Tibial artery (tissue), 4 donors: ENCODE results near the gene SNRNP48.

Experiments
- DNase-seq, 2 donors: peaks; one replicate each; pipeline ENCODE4 v3.0.0-alpha.2; 2019
- H3K27ac ChIP-seq, 2 donors: fragments of 200-600 bp; sonication (generic) in 1 of 2; 1 replicate in 1 of 2; 2 replicates in 1 of 2; pipeline ENCODE4 v1.5.1; 2018 to 2019; ENCODE audit warnings: mild to moderate bottlenecking in 1 of 2
- H3K27me3 ChIP-seq, 2 donors: fragments of 200-600 bp; sonication (generic) in 1 of 2; one replicate each; pipeline versions ENCODE4 v1.5.1 to v1.6.0; 2016 to 2019
- H3K36me3 ChIP-seq, 3 donors: fragments of 200-600 bp; sonication (generic) in 2 of 3; one replicate each; pipeline ENCODE4 v1.5.1; 2016 to 2019; ENCODE audit warnings: mild to moderate bottlenecking in 2 of 3
- H3K4me1 ChIP-seq, 4 donors: fragments of 200-600 bp; sonication (generic) in 2 of 4; 1 replicate in 3 of 4; 2 replicates in 1 of 4; pipeline ENCODE4 v1.5.1; 2016 to 2019
- H3K4me3 ChIP-seq, 2 donors: fragments of 200-600 bp; sonication (generic) in 1 of 2; 1 replicate in 1 of 2; 2 replicates in 1 of 2; pipeline ENCODE4 v1.5.1; 2018 to 2019; ENCODE audit warnings: mild to moderate bottlenecking in 2 of 2
- H3K9me3 ChIP-seq, 3 donors: fragments of 200-600 bp; sonication (generic) in 1 of 3; one replicate each; pipeline ENCODE4 v1.5.1; 2016 to 2019
- intact Hi-C: fragments of 100-400 bp; cut with DNase I; formaldehyde crosslinking; loops from one replicate; pipeline ENCODE4 v1.15.0; 2023; ENCODE audit warnings: low total_unique reads
- TF ChIP-seq, protein P1 (sequence below), 2 experiments: fragments of 200-600 bp in 1 of 2; fragments of 450-650 bp in 1 of 2; IDR thresholded peaks; one replicate each; pipeline ENCODE4 v1.5.1; 2017 to 2019; ENCODE audit warnings: antibody characterized with exemption in 2 of 2, mild to moderate bottlenecking in 1 of 2, moderate library complexity in 1 of 2

The SNRNP48 gene

DNA sequence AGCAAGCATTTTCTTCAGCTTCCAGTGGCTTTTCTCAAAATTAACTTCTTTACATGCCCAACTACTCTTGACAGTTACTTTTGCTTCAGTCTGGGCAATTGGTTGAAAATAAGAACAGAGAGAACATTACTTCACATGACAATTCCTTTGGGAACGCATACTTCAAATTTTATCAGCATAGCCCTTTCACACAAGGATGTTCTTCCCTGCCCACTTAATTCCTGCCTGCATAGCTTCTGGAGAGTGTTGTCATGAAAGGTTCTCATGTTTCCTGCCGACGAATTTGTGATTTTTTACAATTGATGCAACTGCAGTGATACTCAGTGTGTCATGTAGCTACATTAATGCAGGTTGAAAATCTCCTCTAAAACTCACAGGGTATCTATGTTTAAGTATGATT, 22.0 kb upstream of the SNRNP48 start:
- Histone ChIP-seq H3K4me3 (no peak overlapping the region), H3K27ac (no peak overlapping the region), H3K36me3 (peaks cover 0 to 72% (median 0%) of the 10 kb centered on the region in 3 donors), H3K9me3 (no peaks in the 10 kb centered on the region), H3K27me3 (peaks cover 0 to 9% of the 10 kb centered on the region in 2 donors), H3K4me1 (no peaks in the 10 kb centered on the region)
- DNase-seq: no peak
- intact Hi-C loops: no loop called here
- TF ChIP-seq, protein P1, sequence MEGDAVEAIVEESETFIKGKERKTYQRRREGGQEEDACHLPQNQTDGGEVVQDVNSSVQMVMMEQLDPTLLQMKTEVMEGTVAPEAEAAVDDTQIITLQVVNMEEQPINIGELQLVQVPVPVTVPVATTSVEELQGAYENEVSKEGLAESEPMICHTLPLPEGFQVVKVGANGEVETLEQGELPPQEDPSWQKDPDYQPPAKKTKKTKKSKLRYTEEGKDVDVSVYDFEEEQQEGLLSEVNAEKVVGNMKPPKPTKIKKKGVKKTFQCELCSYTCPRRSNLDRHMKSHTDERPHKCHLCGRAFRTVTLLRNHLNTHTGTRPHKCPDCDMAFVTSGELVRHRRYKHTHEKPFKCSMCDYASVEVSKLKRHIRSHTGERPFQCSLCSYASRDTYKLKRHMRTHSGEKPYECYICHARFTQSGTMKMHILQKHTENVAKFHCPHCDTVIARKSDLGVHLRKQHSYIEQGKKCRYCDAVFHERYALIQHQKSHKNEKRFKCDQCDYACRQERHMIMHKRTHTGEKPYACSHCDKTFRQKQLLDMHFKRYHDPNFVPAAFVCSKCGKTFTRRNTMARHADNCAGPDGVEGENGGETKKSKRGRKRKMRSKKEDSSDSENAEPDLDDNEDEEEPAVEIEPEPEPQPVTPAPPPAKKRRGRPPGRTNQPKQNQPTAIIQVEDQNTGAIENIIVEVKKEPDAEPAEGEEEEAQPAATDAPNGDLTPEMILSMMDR (IDR thresholded peaks at IDR 0.05): no peak

DNA sequence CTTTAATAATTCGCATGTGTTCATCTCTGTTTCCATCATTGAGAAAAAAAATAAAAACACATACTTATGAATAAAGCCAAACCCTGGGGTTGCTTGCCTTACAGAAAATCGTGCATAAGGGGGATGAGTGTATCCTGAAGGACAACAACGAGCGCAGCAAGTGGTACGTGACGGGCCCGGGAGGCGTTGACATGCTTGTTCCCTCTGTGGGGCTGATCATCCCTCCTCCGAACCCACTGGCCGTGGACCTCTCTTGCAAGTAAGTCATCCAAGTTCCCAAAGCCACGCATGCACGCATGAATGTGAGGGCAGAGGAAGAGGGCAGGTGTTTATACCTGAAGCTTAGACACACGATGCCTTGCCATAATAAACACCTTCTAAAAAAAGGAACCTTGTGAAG, 20.9 kb upstream of the SNRNP48 start:
- peaks cover 0 to 72% (median 0%) of the 10 kb centered on the region in 3 donors for H3K36me3 ChIP-seq
- intact Hi-C loops: no loop called here

DNA sequence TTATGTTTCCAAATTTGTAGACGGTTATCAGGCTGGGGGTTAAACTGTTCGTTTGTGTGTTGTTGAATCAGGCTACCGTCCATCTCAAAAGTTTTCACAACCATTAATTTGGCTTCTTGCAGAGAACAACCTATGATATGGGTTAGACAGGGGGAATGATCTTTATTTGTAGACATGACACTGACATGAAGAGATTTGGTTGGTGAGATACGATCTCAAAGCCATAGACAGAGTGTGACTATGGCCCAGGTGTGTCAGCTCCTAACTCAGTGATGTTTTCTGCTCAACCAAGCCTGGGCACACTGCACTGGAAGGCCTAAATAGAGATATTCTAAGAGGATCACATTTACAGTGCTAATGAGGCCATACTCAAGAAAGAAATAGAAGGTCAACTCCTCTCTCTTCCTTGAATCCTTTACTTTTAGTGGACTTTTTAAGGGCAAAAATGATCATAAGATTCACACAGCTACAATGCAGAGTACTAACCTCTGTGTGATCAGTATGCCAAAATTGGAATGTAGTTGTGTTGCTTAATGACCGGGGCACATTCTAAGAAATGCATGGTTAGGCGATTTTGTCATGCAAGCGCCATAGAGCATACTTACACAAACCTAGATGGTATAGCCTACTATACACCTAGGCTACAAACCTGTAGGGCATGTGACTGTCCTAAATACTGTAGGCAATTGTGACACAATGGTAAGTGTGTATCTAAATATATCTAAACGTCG, 17.6 kb upstream of the SNRNP48 start:
- no peak for DNase-seq
- Histone ChIP-seq H3K9me3 (no peaks in the 10 kb centered on the region), H3K27ac (no peak overlapping the region), H3K4me3 (no peak overlapping the region), H3K27me3 (peaks cover 0 to 7% of the 10 kb centered on the region in 2 donors), H3K36me3 (peaks cover 0 to 61% (median 0%) of the 10 kb centered on the region in 3 donors), H3K4me1 (no peaks in the 10 kb centered on the region)
- intact Hi-C loops: loop anchor here (10.0 kb wide), 1 partner anchor 632 kb away; no protein-coding TSS in a partner anchor
- TF ChIP-seq, protein P1 (IDR thresholded peaks at IDR 0.05): no peak

More for the DNA sequence above, 20.9 kb upstream of the SNRNP48 start:
- Histone ChIP-seq H3K27ac (no peak overlapping the region), H3K4me1 (no peaks in the 10 kb centered on the region), H3K9me3 (no peaks in the 10 kb centered on the region), H3K4me3 (no peak overlapping the region), H3K27me3 (peaks cover 0 to 9% of the 10 kb centered on the region in 2 donors)
- DNase-seq: no peak
- TF ChIP-seq, protein P1 (IDR thresholded peaks at IDR 0.05): no peak

DNA sequence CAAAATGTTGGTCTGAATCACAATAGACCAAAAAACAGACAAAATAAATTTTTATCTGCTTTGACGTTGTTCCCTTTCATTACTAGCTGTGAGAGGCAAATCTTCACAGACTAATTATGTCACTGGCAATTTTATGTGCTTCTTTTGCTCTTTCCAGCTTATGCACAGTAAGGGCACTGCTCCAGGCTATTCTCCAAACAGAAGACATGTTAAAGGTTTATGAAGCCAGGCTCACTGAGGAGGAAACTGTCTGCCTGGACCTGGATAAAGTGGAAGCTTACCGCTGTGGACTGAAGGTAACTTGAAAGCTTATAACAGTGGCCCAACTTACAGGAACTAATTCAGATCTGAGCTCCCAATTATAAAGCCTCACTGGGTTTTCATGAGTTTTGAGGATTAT, 15.5 kb upstream of the SNRNP48 start:
- DNase-seq: no peak

DNA sequence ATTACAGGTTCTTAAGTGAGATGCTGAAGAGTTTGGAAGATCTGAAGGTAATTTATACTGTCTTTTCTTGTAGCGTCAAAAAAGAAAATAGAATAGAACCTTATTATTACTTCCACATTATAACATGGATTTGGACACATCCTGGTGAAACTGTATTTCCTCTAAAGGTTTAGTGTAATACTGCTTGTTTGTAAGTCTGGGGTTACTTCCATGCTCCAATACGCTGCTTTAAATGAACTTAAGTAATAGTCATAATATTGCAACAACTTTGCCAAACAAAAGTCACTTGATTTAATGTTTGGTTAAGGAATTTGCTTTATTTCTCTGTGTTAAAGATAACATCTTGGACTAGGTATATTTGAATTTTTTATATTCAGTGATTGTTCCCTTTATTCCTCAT, 11.5 kb upstream of the SNRNP48 start:
- intact Hi-C loops: loop anchor here (10.0 kb wide), 1 partner anchor 626 kb away; no protein-coding TSS in a partner anchor
- Histone ChIP-seq H3K9me3 (no peaks in the 10 kb centered on the region), H3K4me3 (no peak overlapping the region), H3K27me3 (peaks cover 0 to 4% of the 10 kb centered on the region in 2 donors), H3K27ac (no peak overlapping the region), H3K36me3 (peaks cover 0 to 41% (median 0%) of the 10 kb centered on the region in 3 donors), H3K4me1 (no peaks in the 10 kb centered on the region)
- TF ChIP-seq, protein P1 (IDR thresholded peaks at IDR 0.05): no peak
- DNase-seq: no peak

More for the DNA sequence above, 15.5 kb upstream of the SNRNP48 start:
- H3K4me3 ChIP-seq: no peak overlapping the region
- H3K4me1 ChIP-seq: no peaks in the 10 kb centered on the region
- intact Hi-C loops: loop anchor here (10.0 kb wide), 1 partner anchor 630 kb away; no protein-coding TSS in a partner anchor
- H3K27ac ChIP-seq: no peak overlapping the region
- peaks cover 0 to 52% (median 0%) of the 10 kb centered on the region in 3 donors for H3K36me3 ChIP-seq
- H3K9me3 ChIP-seq: no peaks in the 10 kb centered on the region
- H3K27me3 ChIP-seq: peaks cover 0 to 7% of the 10 kb centered on the region in 2 donors
- TF ChIP-seq, protein P1 (IDR thresholded peaks at IDR 0.05): no peak
